GM12801 (cell line): ENCODE data around the gene ATP2B3.

ENCODE experiments used
- CTCF ChIP-seq: IDR thresholded peaks from one replicate; pipeline ENCODE4 v1.5.1; 2011; ENCODE audit warnings: control low read depth; ENCODE audit not compliant: insufficient read length; ENCODE audit errors: extremely low read depth

ATP2B3 gene

DNA sequence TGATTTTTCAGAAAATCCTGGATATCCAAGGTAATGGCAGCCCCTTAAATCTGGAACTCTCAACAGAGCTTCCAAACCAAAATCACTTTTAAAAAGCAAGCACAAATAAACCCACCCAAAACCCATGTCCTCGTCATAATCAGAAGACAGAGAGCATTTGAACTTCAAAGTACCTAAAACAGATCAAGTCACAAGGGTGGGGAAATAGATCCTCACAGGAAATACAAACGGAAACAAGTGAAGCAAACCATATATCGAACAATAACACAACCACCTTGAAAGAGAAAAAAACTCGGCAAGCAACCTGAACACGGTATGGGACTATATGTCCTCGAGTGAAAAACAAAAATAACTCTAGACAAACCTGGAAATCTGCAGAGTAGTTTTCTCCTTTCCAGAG lies 97.4 kb downstream of the ATP2B3 start:
- no peak for TF ChIP-seq CTCF

- no peak for TF ChIP-seq CTCF
Measured at GRCh38 chrX:153620576-153620975, 103.1 kb downstream of the ATP2B3 start.

DNA sequence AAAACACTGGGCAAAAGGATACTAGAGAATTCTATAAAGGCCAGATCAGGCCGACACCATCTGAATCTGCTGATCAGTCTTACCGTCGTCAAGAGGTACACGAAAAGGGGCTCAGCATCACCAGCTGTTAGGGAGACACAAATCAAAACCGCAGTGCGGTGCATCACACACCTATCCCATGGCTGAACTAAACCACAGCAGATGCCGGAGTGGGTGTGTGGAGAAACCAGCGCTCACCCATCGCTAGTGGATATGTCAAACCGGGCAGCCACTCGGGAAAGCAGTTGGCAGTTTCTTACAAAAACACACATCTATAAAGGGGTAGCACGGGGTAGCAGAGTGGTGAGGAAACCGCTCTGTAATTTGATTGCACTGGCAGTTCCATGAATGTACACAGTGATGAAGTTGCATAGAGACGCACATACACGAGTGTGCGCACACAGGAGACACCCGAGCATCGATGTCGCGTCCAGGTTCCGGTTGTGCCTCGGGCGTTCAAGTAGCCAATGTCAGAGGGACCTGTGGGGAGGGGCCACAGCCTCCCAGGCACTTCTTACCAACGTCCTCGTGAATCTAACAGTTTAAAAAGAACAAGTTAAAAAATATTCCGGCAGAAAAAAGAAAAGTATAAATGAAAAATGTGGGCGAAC lies 104.6 kb downstream of the ATP2B3 start:
- no peak for TF ChIP-seq CTCF

- TF ChIP-seq CTCF, result no peak
Measured at GRCh38 chrX:153622661-153623309, 105.3 kb downstream of the ATP2B3 start.

DNA sequence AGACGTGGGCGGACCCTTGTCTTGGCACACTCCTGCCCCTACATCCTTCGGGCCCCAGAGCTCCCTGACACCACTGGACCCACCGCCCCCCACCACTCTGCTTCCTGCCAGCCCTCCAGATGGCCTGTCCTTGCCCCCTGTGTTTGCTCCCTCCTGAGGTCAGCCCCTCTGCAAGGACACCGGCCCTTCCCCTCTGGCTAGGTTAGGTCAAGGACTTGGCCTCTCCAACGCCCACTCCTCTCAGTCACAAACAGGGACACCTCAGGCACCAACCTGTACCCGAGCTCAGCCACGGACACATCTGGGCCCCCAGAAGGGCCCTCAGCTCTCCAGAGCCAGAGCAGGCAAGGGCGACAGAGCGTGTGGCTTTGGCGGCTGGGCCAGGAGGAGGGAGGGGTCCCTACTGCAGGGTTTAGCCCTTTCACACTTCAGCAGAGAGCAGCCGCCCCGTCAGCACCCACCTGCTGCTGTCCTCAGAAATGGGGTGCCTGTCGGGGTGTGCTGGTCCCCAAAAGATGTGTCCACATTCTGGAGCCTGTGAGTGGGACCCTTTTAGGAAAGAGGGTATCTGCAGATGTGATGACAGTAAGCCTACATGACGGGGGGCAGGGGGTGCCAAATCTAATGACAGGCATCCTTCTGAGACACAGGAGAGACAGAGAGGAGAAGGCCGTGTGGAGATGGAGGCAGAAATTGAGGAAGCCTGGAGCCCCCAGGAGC lies 106.0 kb downstream of the ATP2B3 start:
- no peak for TF ChIP-seq CTCF

DNA sequence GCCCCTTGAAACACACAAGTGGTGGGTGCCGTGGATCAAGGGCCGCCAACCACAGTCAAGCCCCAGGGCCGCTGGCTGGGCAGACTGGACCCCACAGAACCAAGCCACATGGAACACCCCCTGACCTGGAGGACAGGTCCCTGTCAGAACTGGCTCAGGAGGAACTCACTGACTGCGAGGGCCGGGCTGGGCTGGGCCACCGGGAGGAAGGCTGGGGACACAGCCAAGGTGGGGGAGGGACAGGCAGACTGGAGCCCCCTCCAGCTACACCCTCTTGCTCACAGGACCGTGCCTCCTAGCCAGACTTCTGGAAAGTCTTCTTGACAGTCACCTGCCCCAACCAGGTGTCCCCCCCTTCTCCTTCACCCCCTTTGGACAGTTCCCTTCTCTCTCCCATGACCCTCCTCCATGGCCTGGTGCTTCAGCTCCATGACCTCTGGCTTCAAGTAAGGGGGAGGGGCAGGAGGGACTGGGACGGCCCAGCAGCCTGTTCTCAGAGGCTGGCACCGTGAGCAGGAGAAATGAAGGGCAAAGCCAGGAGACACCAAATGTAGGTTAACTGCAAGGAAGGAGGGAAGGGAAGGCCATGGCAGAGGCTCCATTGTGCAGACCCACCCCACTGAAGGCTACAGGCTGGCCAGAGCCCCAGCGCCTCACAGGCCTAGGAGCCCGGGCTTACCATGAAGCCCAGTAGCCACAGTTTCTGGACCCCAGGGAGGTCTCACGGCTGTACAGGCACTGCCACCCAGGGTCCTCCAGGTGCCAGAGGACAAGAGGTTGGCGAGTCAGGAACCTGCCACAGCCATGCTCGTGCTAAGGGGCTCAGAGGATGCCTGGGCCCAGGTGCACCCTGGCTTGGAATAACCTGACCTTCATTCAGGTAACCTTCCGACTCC lies 107.0 kb downstream of the ATP2B3 start:
- TF ChIP-seq CTCF, result no peak
